SK-N-MC (cell line): ENCODE measurements around the gene PNO1.
"Not testable (repeated sequence)": the region's sequence is repeated elsewhere in the genome, so short reads cannot be mapped to it uniquely, and the experiment has no call there.

Experiments
- DNase-seq: peaks from one replicate; pipeline ENCODE4 v3.0.0-alpha.2; 2011; ENCODE audit warnings: low read depth, low spot score
- H3K27ac ChIP-seq: fragments of 200-600 bp; sonication (generic); 2 replicates; pipeline ENCODE4 v1.5.1; 2016; ENCODE audit warnings: mixed run types
- H3K36me3 ChIP-seq: fragments of 200-600 bp; sonication (generic); 2 replicates; pipeline ENCODE4 v1.6.1; 2017; ENCODE audit warnings: antibody characterized with exemption, low read length, mixed read lengths; ENCODE audit not compliant: insufficient read depth
- H3K4me3 ChIP-seq: fragments of 200-600 bp; sonication (generic); 2 replicates; pipeline ENCODE4 v1.5.1; 2016
- H3K9ac ChIP-seq: fragments of 200-600 bp; sonication (generic); 2 replicates; pipeline ENCODE4 v1.8.0; 2017; ENCODE audit warnings: mixed run types, mixed read lengths; ENCODE audit not compliant: insufficient read length
- H3K9me3 ChIP-seq: fragments of 200-600 bp; sonication (generic); 2 replicates; pipeline ENCODE4 v1.6.1; 2017; ENCODE audit warnings: low read depth, mild to moderate bottlenecking, antibody characterized with exemption, low read length, moderate library complexity, mixed read lengths
- EZH2 ChIP-seq: fragments of 200-600 bp; sonication (generic); IDR thresholded peaks from one replicate; pipeline ENCODE4 v1.6.1; 2017; ENCODE audit warnings: antibody characterized with exemption
- FOXP2 ChIP-seq: optimal IDR thresholded peaks from 2 replicates; pipeline ENCODE3; 2011; ENCODE audit warnings: mild to moderate bottlenecking, moderate library complexity; ENCODE audit not compliant: insufficient read depth; ENCODE audit errors: extremely low read length, control extremely low read depth
- POLR2AphosphoS5 ChIP-seq: IDR thresholded peaks from 2 replicates; pipeline ENCODE4 v1.6.1; 2012; ENCODE audit warnings: mild to moderate bottlenecking, low read depth, low read length, borderline replicate concordance

Gene PNO1

GRCh38 chr2:68157402-68158133, at the start of gene PNO1:
Gene PNO1 (plus strand): TSS chr2:68157888. CDS start chr2:68157935, 47 bp downstream.
- no peaks in the 10 kb centered on the region for H3K9me3 ChIP-seq
- H3K4me3 ChIP-seq, result peak within 1 kb of the TSS; percentile 94
- peak within 1 kb of the TSS; percentile 99 for H3K27ac ChIP-seq
- peak within 1 kb of the TSS; percentile 94 for H3K9ac ChIP-seq
- H3K36me3 ChIP-seq, result peaks cover 33% of the 10 kb centered on the region
- peak; percentile 86 for DNase-seq
- TF ChIP-seq EZH2 (no peak), POLR2AphosphoS5 (peak; percentile 69)

- H3K9me3 ChIP-seq, result no peaks in the 10 kb centered on the region; the same call in 1 of the 2 replicates
- TF ChIP-seq EZH2 (no peak), POLR2AphosphoS5 (no peak), FOXP2 (no peak)
- H3K36me3 ChIP-seq, result no peaks in the 10 kb centered on the region
- DNase-seq, result no peak
- no peak overlapping the region for H3K4me3 ChIP-seq
- no peak overlapping the region for H3K9ac ChIP-seq
- H3K27ac ChIP-seq, result no peak overlapping the region
Observed at GRCh38 chr2:68108120-68108519, 49.6 kb upstream of the PNO1 start.

GRCh38 chr2:68110102-68110501, 47.6 kb upstream of the PNO1 start:
- Histone ChIP-seq H3K36me3 (no peaks in the 10 kb centered on the region), H3K9me3 (no peaks in the 10 kb centered on the region; the same call in 1 of the 2 replicates), H3K4me3 (no peak overlapping the region), H3K9ac (no peak overlapping the region), H3K27ac (no peak overlapping the region)
- DNase-seq, result no peak
- TF ChIP-seq POLR2AphosphoS5, result no peak

- H3K4me3 ChIP-seq, result no peak overlapping the region
- H3K36me3 ChIP-seq, result no peaks in the 10 kb centered on the region
- no peak overlapping the region for H3K9ac ChIP-seq
- H3K9me3 ChIP-seq, result no peaks in the 10 kb centered on the region
- TF ChIP-seq FOXP2 (no peak), POLR2AphosphoS5 (no peak), EZH2 (no peak)
- DNase-seq, result no peak
- no peak overlapping the region for H3K27ac ChIP-seq
Observed at GRCh38 chr2:68115965-68116364, 41.7 kb upstream of the PNO1 start.

- H3K9me3 ChIP-seq, DNase-seq, H3K27ac ChIP-seq, H3K36me3 ChIP-seq, H3K4me3 ChIP-seq, H3K9ac ChIP-seq: not testable (repeated sequence)
Observed at GRCh38 chr2:68117922-68118321, 39.8 kb upstream of the PNO1 start.

GRCh38 chr2:68118816-68119215, 38.9 kb upstream of the PNO1 start:
- Histone ChIP-seq H3K4me3 (no peak overlapping the region), H3K9me3 (no peaks in the 10 kb centered on the region), H3K9ac (no peak overlapping the region), H3K27ac (no peak overlapping the region), H3K36me3 (no peaks in the 10 kb centered on the region)
- TF ChIP-seq FOXP2 (no peak), EZH2 (no peak), POLR2AphosphoS5 (no peak)
- no peak for DNase-seq

- no peak overlapping the region for H3K9ac ChIP-seq
- DNase-seq, result no peak
- TF ChIP-seq EZH2, result no peak
- no peak for TF ChIP-seq POLR2AphosphoS5
Observed at GRCh38 chr2:68119504-68119903, 38.2 kb upstream of the PNO1 start.

GRCh38 chr2:68121873-68122679, 35.6 kb upstream of the PNO1 start:
- no peaks in the 10 kb centered on the region for H3K9me3 ChIP-seq
- peak overlapping the region; percentile 42 for H3K4me3 ChIP-seq
- H3K27ac ChIP-seq, result no peak overlapping the region
- no peaks in the 10 kb centered on the region for H3K36me3 ChIP-seq
- DNase-seq, result peak; percentile 66
- H3K9ac ChIP-seq, result no peak overlapping the region
- no peak for TF ChIP-seq EZH2

More at GRCh38 chr2:68119504-68119903, 38.2 kb upstream of the PNO1 start:
- H3K4me3 ChIP-seq, result no peak overlapping the region
- H3K27ac ChIP-seq, result no peak overlapping the region
- H3K9me3 ChIP-seq, result no peaks in the 10 kb centered on the region
- no peaks in the 10 kb centered on the region for H3K36me3 ChIP-seq

- no peak for DNase-seq
- Histone ChIP-seq H3K36me3 (no peaks in the 10 kb centered on the region), H3K9me3 (no peaks in the 10 kb centered on the region), H3K27ac (no peak overlapping the region), H3K9ac (no peak overlapping the region), H3K4me3 (peak overlapping the region; percentile 42)
- TF ChIP-seq EZH2, result no peak
- no peak for TF ChIP-seq POLR2AphosphoS5
- TF ChIP-seq FOXP2, result no peak
Observed at GRCh38 chr2:68122680-68122964, 35.1 kb upstream of the PNO1 start.
